Right lobe of liver (tissue), 6 donors: ENCODE results near the gene ADCY5. TPM values are rescaled to one million over a fixed set of nuclear protein-coding genes. Genes with fewer than 3 reads are reported as not detected.

ENCODE experiments used
- ATAC-seq, 4 donors: fragments of 200-7000 bp; cut with Tn5 transposase; one replicate each; pipeline ENCODE4 v1.9.1; 2020; ENCODE audit warnings: mild to moderate bottlenecking in 4 of 4, moderate library complexity in 4 of 4
- DNase-seq, 3 donors: peaks; one replicate each; pipeline ENCODE4 v3.0.0-alpha.2; 2020
- H3K27ac ChIP-seq, 3 donors: fragments of 200-600 bp; one replicate each; pipeline ENCODE4 v1.8.0; 2022
- H3K27me3 ChIP-seq, 2 donors: fragments of 200-600 bp; one replicate each; pipeline ENCODE4 v1.8.0; 2022
- H3K36me3 ChIP-seq, 4 donors: fragments of 200-600 bp; sonication (generic) in 1 of 4; one replicate each; pipeline versions ENCODE4 v1.5.1 to v1.8.0; 2017 to 2022; ENCODE audit warnings: control low read depth in 1 of 4
- H3K4me1 ChIP-seq, 4 donors: fragments of 200-600 bp; sonication (generic) in 1 of 4; one replicate each; pipeline versions ENCODE4 v1.5.1 to v1.8.0; 2017 to 2022; ENCODE audit warnings: control low read depth in 1 of 4
- H3K4me3 ChIP-seq, 3 donors: fragments of 200-600 bp; one replicate each; pipeline ENCODE4 v1.8.0; 2022
- H3K9me3 ChIP-seq, 4 donors: fragments of 200-600 bp; sonication (generic) in 1 of 4; one replicate each; pipeline versions ENCODE4 v1.5.1 to v1.8.0; 2017 to 2022; ENCODE audit warnings: control low read depth in 1 of 4
- CTCF ChIP-seq, 4 donors: fragments of 200-600 bp in 3 of 4; fragments of 450-650 bp in 1 of 4; IDR thresholded peaks; one replicate each; pipeline versions ENCODE4 v1.5.1 to v1.8.0; 2016 to 2022; ENCODE audit warnings: antibody characterized with exemption in 4 of 4, mild to moderate bottlenecking in 2 of 4
- POLR2A ChIP-seq: fragments of 450-650 bp; IDR thresholded peaks from one replicate; pipeline ENCODE4 v1.6.1; 2017; ENCODE audit warnings: antibody characterized with exemption, mild to moderate bottlenecking
- WGBS: methylation state at CpG from one replicate; pipeline ENCODE4 v1.1.6; 2018; ENCODE audit warnings: low coverage, low lambda C conversion rate; ENCODE audit not compliant: insufficient coverage; ENCODE audit errors: missing lambda C conversion rate; 5-methylcytosine and 5-hydroxymethylcytosine counted together
- intact Hi-C, 2 donors: fragments of 100-400 bp; cut with DNase I; formaldehyde crosslinking; loops; one replicate each; pipeline versions ENCODE4 v1.11.2 to v1.14.1; 2022
- total RNA-seq, 6 experiments: library from RNA; depleted of rRNA in 2 of 6; stranded (reverse); fragments of >200 nt in 2 of 6; fragmentation: NEBNext Ultra II Directional in 3 of 6; extraction: Animal tissue kit (Norgen Biotek cat#: 25700) in 3 of 6; gene quantifications; one replicate each; pipeline versions ENCODE4 v1.1.0 to v1.2.4, GENCODE V29; 2016 to 2023
- donor health status: DM: no; HTN: yes; CAD: no.
- donor health status: DM: no; HTN: no; CAD: no.
- donor health status: DM: no; HTN: no; CAD: no.
- donor health status: DM: no; HTN: yes; CAD: no.
- donor health status: DM: no; HTN: yes; CAD: no.

ADCY5 gene
- total RNA-seq, 6 experiments from 2014 or later = 1.9 to 3.7 (median 2.7) TPM

GRCh38 chr3:123431658-123432324 is 17.1 kb downstream of the ADCY5 start:
- TF ChIP-seq CTCF (IDR thresholded peaks at IDR 0.05) (no peak), POLR2A (no peak)
- DNase-seq (no peak), ATAC-seq (no peak)
- H3K9me3 ChIP-seq = no peaks in the 10 kb centered on the region
- no peak overlapping the region for H3K27ac ChIP-seq
- 79% methylated on average over 10 of the region's 10 CpGs for WGBS
- H3K4me1 ChIP-seq = no peaks in the 10 kb centered on the region
- intact Hi-C loops = no loop called here
- H3K36me3 ChIP-seq = no peaks in the 10 kb centered on the region
- no peaks in the 10 kb centered on the region for H3K27me3 ChIP-seq
- H3K4me3 ChIP-seq = no peak overlapping the region

GRCh38 chr3:123431007-123431657 is 17.8 kb downstream of the ADCY5 start:
- ATAC-seq = peak in 1 of 4 donors; percentile 52
- whole genome bisulfite sequencing = 78% methylated on average over 5 of the region's 5 CpGs
- no peaks in the 10 kb centered on the region for H3K4me1 ChIP-seq
- no peak for DNase-seq
- intact Hi-C loops = no loop called here
- no peaks in the 10 kb centered on the region for H3K36me3 ChIP-seq
- H3K27ac ChIP-seq = no peak overlapping the region
- no peak overlapping the region for H3K4me3 ChIP-seq
- no peaks in the 10 kb centered on the region for H3K27me3 ChIP-seq
- TF ChIP-seq POLR2A = no peak
- TF ChIP-seq CTCF (IDR thresholded peaks at IDR 0.05) = no peak
- H3K9me3 ChIP-seq = no peaks in the 10 kb centered on the region

- ATAC-seq (no peak), DNase-seq (no peak)
- no peak overlapping the region for H3K27ac ChIP-seq
- no peaks in the 10 kb centered on the region for H3K9me3 ChIP-seq
- 86% methylated on average over 10 of the region's 11 CpGs for WGBS
- TF ChIP-seq POLR2A (no peak), CTCF (IDR thresholded peaks at IDR 0.05) (no peak)
- no peak overlapping the region for H3K4me3 ChIP-seq
- no peaks in the 10 kb centered on the region for H3K36me3 ChIP-seq
- H3K27me3 ChIP-seq = no peaks in the 10 kb centered on the region
- intact Hi-C loops = no loop called here
- H3K4me1 ChIP-seq = peaks cover 0 to 5% (median 0%) of the 10 kb centered on the region in 4 donors
These were observed 18.6 kb downstream of the ADCY5 start for GRCh38 chr3:123430266-123430665.

- H3K9me3 ChIP-seq = no peaks in the 10 kb centered on the region
- H3K36me3 ChIP-seq = no peaks in the 10 kb centered on the region
- H3K4me3 ChIP-seq = no peak overlapping the region
- H3K4me1 ChIP-seq = peaks cover 0 to 13% (median under 1%) of the 10 kb centered on the region in 4 donors
- TF ChIP-seq CTCF (IDR thresholded peaks at IDR 0.05) (no peak), POLR2A (no peak)
- no peaks in the 10 kb centered on the region for H3K27me3 ChIP-seq
- WGBS = 73% methylated on average over 6 of the region's 10 CpGs
- ATAC-seq (no peak), DNase-seq (no peak)
- no peak overlapping the region for H3K27ac ChIP-seq
- intact Hi-C loops = no loop called here
These were observed 19.3 kb downstream of the ADCY5 start for GRCh38 chr3:123429362-123430125.
